ENCODE measurements around the gene TMOD4. TPM values are rescaled to one million over a fixed set of nuclear protein-coding genes. Genes with fewer than 3 reads are reported as not detected.

Gene TMOD4
- total and polyA plus RNA-seq, 10 of the 15 experiments (the other 5 are each of a cell fraction or from before 2014, with no cell fraction given) = 0.30 to 1.2 (median 0.50) TPM; not detected in 1

DNA sequence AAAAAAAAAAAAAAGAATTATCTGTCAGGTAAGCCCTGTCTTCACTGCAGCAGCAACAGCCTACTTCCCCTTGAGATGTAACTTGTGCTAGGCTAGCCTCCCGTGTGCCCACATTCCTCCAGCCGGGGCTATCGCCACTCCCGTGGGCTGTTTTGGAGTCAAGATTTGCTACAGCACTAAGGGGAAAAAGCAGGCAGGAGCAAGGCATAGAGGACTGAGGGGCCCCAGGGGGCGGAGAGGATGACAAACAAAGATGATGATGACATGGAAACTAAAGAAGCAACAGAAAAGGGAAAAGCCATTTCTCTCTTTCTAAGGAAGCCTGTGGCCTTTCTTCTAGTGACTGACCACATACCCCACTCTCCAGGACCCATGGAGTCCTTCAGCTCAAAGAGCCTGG lies 17.5 kb downstream of the TMOD4 start:
- no peaks in the 10 kb centered on the region for H3K9me3 ChIP-seq (replicated peaks; ENCODE audit: control insufficient read depth, insufficient read depth, low read length)
- ATAC-seq = no peak
- no peak overlapping the region for H3K9ac ChIP-seq (ENCODE audit: control insufficient read depth, insufficient read depth, low read length)
- no peak for DNase-seq (ENCODE audit: low read depth, low spot score)
- no peak for TF ChIP-seq GABPA (IDR thresholded peaks at IDR 0.05; ENCODE audit: low read depth)
- TF ChIP-seq SIN3A (IDR thresholded peaks at IDR 0.05; ENCODE audit: low read depth, low read length) = no peak
- no peak for TF ChIP-seq TAF1 (IDR thresholded peaks at IDR 0.05; ENCODE audit: borderline replicate concordance, low read depth, low read length)
- TF ChIP-seq TARDBP (IDR thresholded peaks at IDR 0.05; ENCODE audit: borderline replicate concordance) = no peak
- CTCF ChIA-PET = interaction anchor here (0.7 to 8.4 kb wide), 6 partner anchors 29 to 133 kb away, joined by 3 to 353 read pairs (median 15); partner anchors contain the start of gene MLLT11
- no peak overlapping the region for H3K4me3 ChIP-seq
- RAD21 ChIA-PET (ENCODE audit: unreplicated experiment) = interaction anchor here (1.0 to 8.7 kb wide), 5 partner anchors 31 to 100 kb away, joined by 3 to 198 read pairs (median 19); partner anchors contain the start of genes PSMD4 and VPS72
- peak overlapping the region; percentile 81 for H3K4me2 ChIP-seq (ENCODE audit: control insufficient read depth, insufficient read depth)
- no TSS peak for BruUV-seq (replicated peaks)
- SMC1A ChIA-PET (ENCODE audit: uncharacterized antibody, unreplicated experiment) = interaction anchor here (1.3 to 11.1 kb wide), 4 partner anchors 9 to 133 kb away, joined by 4 to 282 read pairs (median 14); no protein-coding TSS in a partner anchor
- no peaks in the 10 kb centered on the region for H3K27me3 ChIP-seq (replicated peaks in 1 of 2; ENCODE audit: control insufficient read depth in 2 of 2, insufficient read depth in 2 of 2, low read length in 1 of 2)
- peaks cover 20% of the 10 kb centered on the region for H3K79me2 ChIP-seq (ENCODE audit: control insufficient read depth, insufficient read depth, low read length)
- intact Hi-C loops (cut with micrococcal nuclease; ENCODE audit: unreplicated experiment) = no loop called here
- no peak for FAIRE-seq
- in situ Hi-C loops (cut with MboI) = loop anchor here (5.0 kb wide), 2 partner anchors 61 to 136 kb away; no protein-coding TSS in a partner anchor
- peak overlapping the region; percentile 81 for H3K27ac ChIP-seq (ENCODE audit: control insufficient read depth, insufficient read depth)
- H3K4me1 ChIP-seq (ENCODE audit: control insufficient read depth, insufficient read depth, low read length) = peaks cover 30% of the 10 kb centered on the region
- WGBS (ENCODE audit: insufficient coverage, insufficient replicate concordance, low lambda C conversion rate, missing lambda C conversion rate) = 82% methylated on average over 5 of the region's 5 CpGs
- no peaks in the 10 kb centered on the region for H4K20me1 ChIP-seq (ENCODE audit: control insufficient read depth, insufficient read depth)
- H2AFZ ChIP-seq (ENCODE audit: control insufficient read depth, low read depth, low read length) = no peak overlapping the region
- POLR2A ChIA-PET = interaction anchor here (2.3 kb wide), 1 partner anchor 8 kb away, joined by 19 read pairs; the partner anchor contains the start of genes LYSMD1 and SCNM1
- peaks cover 5 to 6% of the 10 kb centered on the region in 2 experiments for H3K36me3 ChIP-seq (ENCODE audit: control insufficient read depth in 2 of 2, insufficient read depth in 2 of 2, low read length in 1 of 2)

DNA sequence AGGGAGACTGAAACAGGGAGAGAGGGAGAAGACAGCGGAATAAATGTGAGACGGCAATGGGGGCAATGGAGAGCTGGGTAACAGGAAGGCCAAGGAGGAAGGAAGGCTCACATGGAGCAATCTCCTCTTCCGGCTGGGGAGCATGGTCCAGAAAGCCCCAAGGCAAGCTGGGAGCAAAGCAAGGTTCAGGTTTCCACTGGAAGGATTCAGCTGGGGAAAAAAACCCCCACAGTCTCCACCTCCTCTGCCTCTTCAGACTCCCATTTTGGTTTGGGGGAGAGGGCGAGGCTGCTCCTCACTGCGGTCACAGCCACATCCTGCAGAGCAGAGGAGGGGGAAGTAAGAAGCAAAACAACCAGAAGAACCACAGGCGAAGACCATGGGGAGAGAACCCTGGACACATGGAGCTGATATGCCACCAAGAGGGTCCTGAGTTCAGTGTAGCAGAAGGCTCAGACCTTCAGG lies 18.7 kb downstream of the TMOD4 start:
- FAIRE-seq (no peak), DNase-seq (ENCODE audit: low read depth, low spot score) (no peak), ATAC-seq (peak; percentile 68)
- Histone ChIP-seq H3K4me2 (ENCODE audit: control insufficient read depth, insufficient read depth) (peak overlapping the region; percentile 81), H3K4me1 (ENCODE audit: control insufficient read depth, insufficient read depth, low read length) (peaks cover 30% of the 10 kb centered on the region), H3K36me3 (ENCODE audit: control insufficient read depth in 2 of 2, insufficient read depth in 2 of 2, low read length in 1 of 2) (peaks cover 5 to 6% of the 10 kb centered on the region in 2 experiments), H3K27ac (ENCODE audit: control insufficient read depth, insufficient read depth) (peak overlapping the region; percentile 81), H3K9me3 (replicated peaks; ENCODE audit: control insufficient read depth, insufficient read depth, low read length) (no peaks in the 10 kb centered on the region), H3K79me2 (ENCODE audit: control insufficient read depth, insufficient read depth, low read length) (peaks cover 20% of the 10 kb centered on the region), H3K27me3 (replicated peaks in 1 of 2; ENCODE audit: control insufficient read depth in 2 of 2, insufficient read depth in 2 of 2, low read length in 1 of 2) (no peaks in the 10 kb centered on the region), H4K20me1 (ENCODE audit: control insufficient read depth, insufficient read depth) (no peaks in the 10 kb centered on the region), H2AFZ (ENCODE audit: control insufficient read depth, low read depth, low read length) (peak overlapping the region; percentile 75), H3K4me3 (peak overlapping the region; percentile 85), H3K9ac (ENCODE audit: control insufficient read depth, insufficient read depth, low read length) (peak overlapping the region; percentile 81)
- CTCF ChIA-PET = interaction anchor here (0.6 to 8.4 kb wide), 45 partner anchors 9 to 683 kb away, joined by 3 to 353 read pairs (median 4); partner anchors contain the start of genes C2CD4D, GABPB2, LYSMD1 and MINDY1
- in situ Hi-C loops (cut with MboI) (loop anchor here (5.0 kb wide), 2 partner anchors 60 to 135 kb away; no protein-coding TSS in a partner anchor), intact Hi-C loops (cut with micrococcal nuclease; ENCODE audit: unreplicated experiment) (loop anchor here (2.0 kb wide), 1 partner anchor 94 kb away; no protein-coding TSS in a partner anchor)
- 19% methylated on average over 6 of the region's 6 CpGs for WGBS (ENCODE audit: insufficient coverage, insufficient replicate concordance, low lambda C conversion rate, missing lambda C conversion rate)
- BruUV-seq (replicated peaks) = no TSS peak
- RAD21 ChIA-PET (ENCODE audit: unreplicated experiment) = interaction anchor here (0.5 to 8.7 kb wide), 23 partner anchors 9 to 420 kb away, joined by 3 to 198 read pairs (median 8); partner anchors contain the start of genes C1orf56, CDC42SE1, GABPB2 and LYSMD1
- POLR2A ChIA-PET = interaction anchor here (0.6 to 2.3 kb wide), 10 partner anchors 9 to 170 kb away, joined by 3 to 19 read pairs (median 5); partner anchors contain the start of genes LYSMD1, MINDY1, PI4KB and SCNM1
- SMC1A ChIA-PET (ENCODE audit: uncharacterized antibody, unreplicated experiment) = interaction anchor here (0.7 to 11.1 kb wide), 24 partner anchors 8 to 184 kb away, joined by 3 to 282 read pairs (median 4); partner anchors contain the start of genes CDC42SE1, LYSMD1, MINDY1 and PSMD4
- TF ChIP-seq MEF2B (IDR thresholded peaks at IDR 0.05; ENCODE audit: partially characterized antibody, poor library complexity, severe bottlenecking) (no peak), POU2F2 (IDR thresholded peaks at IDR 0.05; ENCODE audit: borderline replicate concordance, low read depth, low read length) (0 out of 3 replicates have a peak, but pooled peaks have one; percentile 10), EED (IDR thresholded peaks at IDR 0.05; ENCODE audit: low read depth) (peak; percentile 78; the same call in 1 of the 2 replicates), SUZ12 (IDR thresholded peaks at IDR 0.05; ENCODE audit: unreplicated experiment) (no peak), ZNF384 (IDR thresholded peaks at IDR 0.05; ENCODE audit: borderline replicate concordance, low read depth, low read length) (no peak), EZH2 (IDR thresholded peaks at IDR 0.05; ENCODE audit: borderline replicate concordance, control insufficient read depth, low read depth, low read length) (no peak), SIN3A (IDR thresholded peaks at IDR 0.05; ENCODE audit: low read depth, low read length) (no peak), CBFB (IDR thresholded peaks at IDR 0.05; ENCODE audit: low read depth) (peak; percentile 86)
- TF ChIP-seq, protein P1, sequence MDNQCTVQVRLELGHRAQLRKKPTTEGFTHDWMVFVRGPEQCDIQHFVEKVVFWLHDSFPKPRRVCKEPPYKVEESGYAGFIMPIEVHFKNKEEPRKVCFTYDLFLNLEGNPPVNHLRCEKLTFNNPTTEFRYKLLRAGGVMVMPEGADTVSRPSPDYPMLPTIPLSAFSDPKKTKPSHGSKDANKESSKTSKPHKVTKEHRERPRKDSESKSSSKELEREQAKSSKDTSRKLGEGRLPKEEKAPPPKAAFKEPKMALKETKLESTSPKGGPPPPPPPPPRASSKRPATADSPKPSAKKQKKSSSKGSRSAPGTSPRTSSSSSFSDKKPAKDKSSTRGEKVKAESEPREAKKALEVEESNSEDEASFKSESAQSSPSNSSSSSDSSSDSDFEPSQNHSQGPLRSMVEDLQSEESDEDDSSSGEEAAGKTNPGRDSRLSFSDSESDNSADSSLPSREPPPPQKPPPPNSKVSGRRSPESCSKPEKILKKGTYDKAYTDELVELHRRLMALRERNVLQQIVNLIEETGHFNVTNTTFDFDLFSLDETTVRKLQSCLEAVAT (IDR thresholded peaks at IDR 0.05) = 0 out of 2 replicates have a peak, but pooled peaks have one; percentile 42

All from GM12878 (cell line).